Keratinocyte (primary cell): ENCODE results near the gene PHF14. TPM values are rescaled to one million over a fixed set of nuclear protein-coding genes. Genes with fewer than 3 reads are reported as not detected.
"Not testable (repeated sequence)": the region's sequence is repeated elsewhere in the genome, so short reads cannot be mapped to it uniquely, and the experiment has no call there.

Source experiments
- DNase-seq: peaks from one replicate; pipeline ENCODE4 v3.0.0-alpha.2; 2011; ENCODE audit warnings: low read depth, missing footprints, low spot score
- FAIRE-seq: peaks from 2 replicates; lab custom pipeline; 2011; peaks lifted over from hg19 to GRCh38; lab: Jason Lieb, UNC
- H2AFZ ChIP-seq: 2 replicates; pipeline ENCODE4 v1.6.0; 2012; ENCODE audit warnings: low read length, control low read depth, inconsistent platforms; ENCODE audit not compliant: control insufficient read depth
- H3K27ac ChIP-seq: 2 replicates; pipeline ENCODE4 v1.5.1; 2011; ENCODE audit warnings: low read length; ENCODE audit not compliant: control insufficient read depth, insufficient read depth
- H3K27me3 ChIP-seq: 3 replicates; pipeline ENCODE4 v1.6.0; 2011; ENCODE audit warnings: low read length; ENCODE audit not compliant: control insufficient read depth, insufficient read depth; ENCODE audit errors: extremely low read depth
- H3K36me3 ChIP-seq, 2 experiments: 2 replicates in 1 of 2; 3 replicates in 1 of 2; pipeline ENCODE4 v1.5.1; 2011; ENCODE audit warnings: low read length in 2 of 2, mild to moderate bottlenecking in 1 of 2; ENCODE audit not compliant: control insufficient read depth in 2 of 2, insufficient read depth in 2 of 2; ENCODE audit errors: extremely low read depth in 1 of 2
- H3K4me1 ChIP-seq: 3 replicates; pipeline ENCODE4 v1.5.1; 2011; ENCODE audit warnings: low read length; ENCODE audit not compliant: control insufficient read depth, insufficient read depth; ENCODE audit errors: extremely low read depth
- H3K4me2 ChIP-seq: 3 replicates; pipeline ENCODE4 v1.6.0; 2011; ENCODE audit warnings: low read depth, low read length; ENCODE audit not compliant: control insufficient read depth, insufficient read depth; ENCODE audit errors: extremely low read depth
- H3K4me3 ChIP-seq, 3 experiments: fragments of 200-600 bp in 1 of 3; sonication (generic) in 1 of 3; 2 replicates in 2 of 3; 3 replicates in 1 of 3; pipeline ENCODE4 v1.5.1; 2011 to 2016; ENCODE audit warnings: low read length in 3 of 3, mild to moderate bottlenecking in 3 of 3, control low read depth in 2 of 3, inconsistent platforms in 1 of 3, low read depth in 1 of 3, mixed read lengths in 1 of 3, mixed run types in 1 of 3, moderate library complexity in 1 of 3; ENCODE audit not compliant: control insufficient read depth in 2 of 3, insufficient read depth in 2 of 3; ENCODE audit errors: extremely low read depth in 1 of 3
- H3K79me2 ChIP-seq: 2 replicates; pipeline ENCODE4 v1.6.0; 2012; ENCODE audit warnings: low read length; ENCODE audit not compliant: control insufficient read depth, insufficient read depth
- H3K9ac ChIP-seq: 3 replicates; pipeline ENCODE4 v1.6.0; 2011; ENCODE audit warnings: low read length; ENCODE audit not compliant: control insufficient read depth, insufficient read depth; ENCODE audit errors: extremely low read depth
- H3K9me1 ChIP-seq: 3 replicates; pipeline ENCODE4 v1.6.0; 2011; ENCODE audit warnings: low read length; ENCODE audit not compliant: control insufficient read depth, insufficient read depth; ENCODE audit errors: extremely low read depth
- H3K9me3 ChIP-seq: 2 replicates; pipeline ENCODE4 v1.5.1; 2012; ENCODE audit warnings: low read depth, low read length; ENCODE audit not compliant: control insufficient read depth
- H4K20me1 ChIP-seq: 3 replicates; pipeline ENCODE4 v1.6.0; 2011; ENCODE audit warnings: low read length; ENCODE audit not compliant: control insufficient read depth, insufficient read depth; ENCODE audit errors: extremely low read depth
- EZH2 ChIP-seq: IDR thresholded peaks from one replicate; pipeline ENCODE4 v1.6.1; 2012; ENCODE audit warnings: inconsistent platforms, mild to moderate bottlenecking, low read length, moderate library complexity
- dilution Hi-C: fragments of 300-500 bp; cut with MboI; formaldehyde crosslinking; loops from one replicate; pipeline ENCODE4 v1.7.0; 2020; ENCODE audit warnings: low sequenced_read_pairs; ENCODE audit not compliant: extremely low pct_ligation_motif_present
- polyA plus RNA-seq, 5 experiments: library from polyadenylated mRNA; depleted of rRNA in 3 of 5; stranded (reverse) in 3 of 5; stranded (forward) in 1 of 5; unstranded in 1 of 5; fragments of >200 nt; gene quantifications; 1 replicate in 1 of 5; 2 replicates in 3 of 5; 3 replicates in 1 of 5; pipeline versions ENCODE4 v1.2.1 to v1.2.3, GENCODE V29; 2011 to 2012; ENCODE audit warnings: missing spikeins in 2 of 5, low read depth in 1 of 5, low replicate concordance in 1 of 5
- TF ChIP-seq, protein P1 (sequence below), 3 experiments: IDR thresholded peaks in 1 of 3; conservative IDR thresholded peaks in 1 of 3; optimal IDR thresholded peaks in 1 of 3; 2 replicates in 2 of 3; 3 replicates in 1 of 3; pipeline versions ENCODE3 to v1.5.1; 2011; ENCODE audit warnings: low read length in 3 of 3, mild to moderate bottlenecking in 3 of 3, moderate library complexity in 2 of 3, control low read depth in 1 of 3, inconsistent platforms in 1 of 3; ENCODE audit not compliant: insufficient read depth in 2 of 3; ENCODE audit errors: extremely low read depth in 1 of 3

Gene PHF14
- polyA plus RNA-seq, 1 donor (not counting 4 experiments of a cell fraction or from before 2014, with no cell fraction given) = 16.9 TPM

DNA sequence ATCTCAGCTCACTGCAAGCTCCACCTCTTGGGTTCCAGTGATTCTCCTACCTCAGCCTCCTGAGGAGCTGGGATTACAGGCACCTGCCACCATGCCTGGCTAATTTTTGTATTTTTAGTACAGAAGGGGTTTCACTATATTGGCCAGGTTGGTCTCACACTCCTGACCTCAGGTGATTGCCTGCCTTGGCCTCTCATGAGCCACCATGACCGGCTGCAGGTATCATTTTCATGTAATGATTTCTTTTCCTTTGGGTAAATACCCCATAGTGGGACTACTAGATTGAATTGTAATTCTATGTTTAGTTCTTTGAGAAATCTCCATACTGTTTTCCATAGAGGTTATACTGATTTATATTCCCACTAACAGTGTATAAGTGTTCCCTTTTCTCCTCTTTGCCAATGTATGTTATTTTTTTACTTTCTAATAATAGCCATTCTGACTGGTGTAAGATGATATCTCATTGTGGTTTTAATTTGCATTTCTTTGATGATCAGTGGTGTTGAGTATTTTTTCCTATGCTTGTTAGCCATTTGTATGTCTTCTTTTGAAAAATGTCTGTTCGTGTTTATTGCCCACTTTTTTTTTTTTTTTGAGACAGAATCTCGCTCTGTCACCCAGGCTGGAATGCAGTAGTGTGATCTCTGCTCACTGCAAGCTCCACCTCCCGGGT, 20.5 kb upstream of the PHF14 start:
- H3K9me1 ChIP-seq, dilution Hi-C loops, H4K20me1 ChIP-seq, DNase-seq, H3K4me2 ChIP-seq, H3K4me3 ChIP-seq, H2AFZ ChIP-seq, H3K79me2 ChIP-seq, FAIRE-seq, H3K9ac ChIP-seq, H3K36me3 ChIP-seq, H3K27ac ChIP-seq, H3K9me3 ChIP-seq, H3K27me3 ChIP-seq, H3K4me1 ChIP-seq: not testable (repeated sequence)

DNA sequence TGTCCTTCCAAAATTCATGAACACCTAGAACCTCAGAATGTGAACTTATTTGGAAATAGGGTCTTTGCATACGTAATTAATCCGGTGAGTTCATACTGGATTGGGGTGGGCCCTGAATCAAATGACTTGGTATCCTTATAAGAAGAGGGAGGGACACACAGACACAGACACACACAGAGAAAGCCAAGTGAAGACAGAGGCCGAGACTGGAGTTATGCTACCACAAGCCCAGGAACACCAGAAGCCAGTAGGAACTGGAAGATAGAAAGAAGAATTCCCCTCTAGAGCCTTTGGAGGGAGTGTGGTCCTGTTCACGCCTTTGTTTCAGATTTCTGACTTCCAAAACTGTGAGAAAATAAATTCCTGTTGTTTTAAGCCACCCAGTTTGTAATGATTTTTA, 17.1 kb upstream of the PHF14 start:
- Histone ChIP-seq H3K79me2 (no peaks in the 10 kb centered on the region), H3K9ac (no peak overlapping the region), H3K27me3 (no peaks in the 10 kb centered on the region), H3K9me1 (no peaks in the 10 kb centered on the region), H4K20me1 (no peaks in the 10 kb centered on the region), H3K9me3 (no peaks in the 10 kb centered on the region), H3K36me3 (no peaks in the 10 kb centered on the region), H3K4me2 (no peak overlapping the region), H3K27ac (no peak overlapping the region), H3K4me1 (no peaks in the 10 kb centered on the region), H2AFZ (no peak overlapping the region), H3K4me3 (no peak overlapping the region)
- TF ChIP-seq EZH2 = no peak
- TF ChIP-seq, protein P1, sequence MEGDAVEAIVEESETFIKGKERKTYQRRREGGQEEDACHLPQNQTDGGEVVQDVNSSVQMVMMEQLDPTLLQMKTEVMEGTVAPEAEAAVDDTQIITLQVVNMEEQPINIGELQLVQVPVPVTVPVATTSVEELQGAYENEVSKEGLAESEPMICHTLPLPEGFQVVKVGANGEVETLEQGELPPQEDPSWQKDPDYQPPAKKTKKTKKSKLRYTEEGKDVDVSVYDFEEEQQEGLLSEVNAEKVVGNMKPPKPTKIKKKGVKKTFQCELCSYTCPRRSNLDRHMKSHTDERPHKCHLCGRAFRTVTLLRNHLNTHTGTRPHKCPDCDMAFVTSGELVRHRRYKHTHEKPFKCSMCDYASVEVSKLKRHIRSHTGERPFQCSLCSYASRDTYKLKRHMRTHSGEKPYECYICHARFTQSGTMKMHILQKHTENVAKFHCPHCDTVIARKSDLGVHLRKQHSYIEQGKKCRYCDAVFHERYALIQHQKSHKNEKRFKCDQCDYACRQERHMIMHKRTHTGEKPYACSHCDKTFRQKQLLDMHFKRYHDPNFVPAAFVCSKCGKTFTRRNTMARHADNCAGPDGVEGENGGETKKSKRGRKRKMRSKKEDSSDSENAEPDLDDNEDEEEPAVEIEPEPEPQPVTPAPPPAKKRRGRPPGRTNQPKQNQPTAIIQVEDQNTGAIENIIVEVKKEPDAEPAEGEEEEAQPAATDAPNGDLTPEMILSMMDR (optimal IDR thresholded peaks at IDR 0.05 in 1 of 3, IDR thresholded peaks at IDR 0.05 in 1 of 3, conservative IDR thresholded peaks at IDR 0.05 in 1 of 3; ENCODE audit: extremely low read depth in 1 of 3, insufficient read depth in 2 of 3, low read length in 3 of 3) = no peak
- FAIRE-seq (no peak), DNase-seq (no peak)
- dilution Hi-C loops = no loop called here

DNA sequence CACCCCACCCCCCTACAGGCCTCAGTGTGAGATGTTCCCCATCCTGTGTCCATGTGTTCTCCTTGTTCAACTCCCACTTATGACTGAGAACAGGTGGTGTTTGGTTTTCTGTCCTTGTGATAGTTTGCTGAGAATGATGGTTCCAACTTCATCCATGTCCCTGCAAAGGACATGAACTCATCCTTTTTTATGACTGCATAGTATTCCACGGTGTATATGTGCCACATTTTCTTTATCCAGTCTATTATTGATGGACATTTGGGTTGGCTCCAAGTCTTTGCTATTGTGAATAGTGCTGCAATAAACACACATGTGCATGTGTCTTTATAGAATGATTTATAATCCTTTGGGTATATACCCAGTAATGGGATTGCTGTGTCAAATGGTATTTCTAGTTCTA, 13.4 kb upstream of the PHF14 start:
- DNase-seq, dilution Hi-C loops, H3K36me3 ChIP-seq, H3K79me2 ChIP-seq, H3K9ac ChIP-seq, H2AFZ ChIP-seq, H4K20me1 ChIP-seq, H3K4me3 ChIP-seq, FAIRE-seq, H3K4me1 ChIP-seq, H3K9me1 ChIP-seq, H3K9me3 ChIP-seq, H3K27ac ChIP-seq, H3K27me3 ChIP-seq, H3K4me2 ChIP-seq: not testable (repeated sequence)

DNA sequence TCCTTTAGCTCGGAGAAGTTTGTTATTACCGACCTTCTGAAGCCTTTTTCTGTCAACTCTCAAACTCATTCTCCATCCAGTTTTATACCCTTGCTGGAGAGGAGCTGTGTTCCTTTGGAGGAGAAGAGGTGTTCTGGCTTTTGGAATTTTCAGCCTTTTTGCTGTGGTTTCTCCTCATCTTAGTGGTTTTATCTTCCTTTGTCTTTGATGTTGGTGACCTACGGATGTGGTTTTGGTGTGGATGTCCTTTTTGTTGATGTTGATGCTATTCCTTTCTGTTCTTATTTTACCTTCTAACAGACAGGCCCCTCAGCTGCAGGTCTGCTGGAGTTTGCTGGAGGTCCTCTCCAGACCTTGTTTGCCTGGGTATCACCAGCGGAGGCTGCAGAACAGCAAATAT, 8.7 kb upstream of the PHF14 start:
- dilution Hi-C loops, FAIRE-seq, H4K20me1 ChIP-seq: not testable (repeated sequence)

More for the DNA sequence above, 8.7 kb upstream of the PHF14 start:
- not testable (repeated sequence) for H3K4me1 ChIP-seq, H3K27me3 ChIP-seq, H3K27ac ChIP-seq, H3K9ac ChIP-seq, H2AFZ ChIP-seq, DNase-seq, H3K9me3 ChIP-seq, H3K9me1 ChIP-seq, H3K4me3 ChIP-seq, H3K4me2 ChIP-seq, H3K79me2 ChIP-seq, H3K36me3 ChIP-seq
